Lower lobe of right lung (tissue), 2 donors: ENCODE measurements around the gene SCO2. TPM values are rescaled to one million over a fixed set of nuclear protein-coding genes. Genes with fewer than 3 reads are reported as not detected.

ENCODE experiments used
- ATAC-seq, 2 donors: fragments of 200-7000 bp; cut with Tn5 transposase; one replicate each; pipeline ENCODE4 v1.9.1; 2020 to 2022; ENCODE audit warnings: mild to moderate bottlenecking in 2 of 2, moderate library complexity in 2 of 2
- DNase-seq: peaks from one replicate; pipeline ENCODE4 v3.0.0-alpha.2; 2020
- H3K27ac ChIP-seq: fragments of 200-600 bp; one replicate; pipeline ENCODE4 v1.8.0; 2022
- H3K27me3 ChIP-seq: fragments of 200-600 bp; one replicate; pipeline ENCODE4 v1.8.0; 2022; ENCODE audit warnings: low read depth
- H3K36me3 ChIP-seq: fragments of 200-600 bp; one replicate; pipeline ENCODE4 v1.8.0; 2022; ENCODE audit warnings: mild to moderate bottlenecking
- H3K4me1 ChIP-seq: fragments of 200-600 bp; one replicate; pipeline ENCODE4 v1.8.0; 2022
- H3K4me3 ChIP-seq: fragments of 200-600 bp; one replicate; pipeline ENCODE4 v1.8.0; 2022; ENCODE audit warnings: mild to moderate bottlenecking
- H3K9me3 ChIP-seq: fragments of 200-600 bp; one replicate; pipeline ENCODE4 v1.8.0; 2022
- intact Hi-C: fragments of 100-400 bp; cut with DNase I; formaldehyde crosslinking; loops from one replicate; pipeline ENCODE4 v1.11.0; 2022
- total RNA-seq: library from RNA; stranded (reverse); fragmentation: NEBNext Ultra II Directional; extraction: Animal tissue kit (Norgen Biotek cat#: 25700); gene quantifications from one replicate; pipeline ENCODE4 v1.2.1, GENCODE V29; 2021
- TF ChIP-seq, protein P1 (sequence below): fragments of 200-600 bp; IDR thresholded peaks from one replicate; pipeline ENCODE4 v1.8.0; 2022; ENCODE audit warnings: antibody characterized with exemption, mild to moderate bottlenecking
- donor health status: DM: no; HTN: yes; CAD: no; lungs with severe emphysema.

SCO2 gene
- total RNA-seq, 1 donor from 2014 or later = 4.9 TPM

DNA sequence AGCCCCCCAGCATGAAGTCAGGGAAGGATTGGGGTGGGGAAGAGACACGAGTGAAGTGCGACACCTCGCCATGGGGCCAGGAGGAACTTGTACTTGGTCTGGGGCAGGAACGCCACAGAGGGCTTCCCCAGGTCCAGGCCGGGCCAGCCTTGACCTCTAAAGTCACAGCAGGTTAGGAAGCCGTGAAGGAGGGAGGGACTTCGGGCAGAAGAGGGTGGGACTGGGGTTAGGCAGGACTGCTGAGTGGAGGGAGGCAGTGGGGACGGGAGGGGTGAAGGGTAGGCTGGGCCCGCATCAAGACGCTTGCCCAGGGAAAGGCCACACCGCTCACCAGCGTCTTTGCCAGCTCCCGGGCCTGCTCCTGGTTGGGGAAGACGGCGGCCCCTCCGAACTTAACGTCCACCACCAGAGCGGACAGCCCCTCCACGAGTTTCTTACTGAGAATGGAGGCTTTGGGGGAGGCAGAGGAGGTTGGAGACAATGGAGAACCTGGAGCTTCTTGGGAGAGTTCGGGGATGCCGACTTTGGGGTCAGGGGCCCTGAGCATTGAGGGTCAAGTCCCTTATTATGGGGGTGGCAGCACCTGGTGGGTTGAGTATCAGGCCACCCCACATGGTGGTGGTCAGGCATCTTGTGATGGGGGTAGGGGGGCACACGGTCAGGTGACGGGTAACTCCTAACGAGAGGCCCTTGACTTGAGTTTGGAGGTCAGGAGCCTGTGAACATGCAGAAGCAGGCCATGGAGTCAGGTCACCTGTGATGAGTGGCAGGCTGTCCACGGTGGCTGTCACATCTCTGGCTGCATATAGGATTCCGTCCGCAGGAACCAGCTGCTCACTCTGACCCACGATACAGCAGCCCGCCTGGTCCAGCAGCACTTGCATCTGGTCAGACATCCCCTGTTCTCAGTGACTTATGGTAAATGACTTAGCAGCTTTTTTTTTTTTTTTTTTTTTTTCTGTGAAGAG is 1.7 kb upstream of the SCO2 start:
- peak overlapping the region; percentile 79 for H3K4me3 ChIP-seq
- intact Hi-C loops = no loop called here
- no peaks in the 10 kb centered on the region for H3K9me3 ChIP-seq
- ATAC-seq (peak; percentile 5 to 12), DNase-seq (peak; percentile 85)
- peaks cover 21% of the 10 kb centered on the region for H3K36me3 ChIP-seq
- no peaks in the 10 kb centered on the region for H3K27me3 ChIP-seq
- peak overlapping the region; percentile 93 for H3K27ac ChIP-seq
- TF ChIP-seq, protein P1, sequence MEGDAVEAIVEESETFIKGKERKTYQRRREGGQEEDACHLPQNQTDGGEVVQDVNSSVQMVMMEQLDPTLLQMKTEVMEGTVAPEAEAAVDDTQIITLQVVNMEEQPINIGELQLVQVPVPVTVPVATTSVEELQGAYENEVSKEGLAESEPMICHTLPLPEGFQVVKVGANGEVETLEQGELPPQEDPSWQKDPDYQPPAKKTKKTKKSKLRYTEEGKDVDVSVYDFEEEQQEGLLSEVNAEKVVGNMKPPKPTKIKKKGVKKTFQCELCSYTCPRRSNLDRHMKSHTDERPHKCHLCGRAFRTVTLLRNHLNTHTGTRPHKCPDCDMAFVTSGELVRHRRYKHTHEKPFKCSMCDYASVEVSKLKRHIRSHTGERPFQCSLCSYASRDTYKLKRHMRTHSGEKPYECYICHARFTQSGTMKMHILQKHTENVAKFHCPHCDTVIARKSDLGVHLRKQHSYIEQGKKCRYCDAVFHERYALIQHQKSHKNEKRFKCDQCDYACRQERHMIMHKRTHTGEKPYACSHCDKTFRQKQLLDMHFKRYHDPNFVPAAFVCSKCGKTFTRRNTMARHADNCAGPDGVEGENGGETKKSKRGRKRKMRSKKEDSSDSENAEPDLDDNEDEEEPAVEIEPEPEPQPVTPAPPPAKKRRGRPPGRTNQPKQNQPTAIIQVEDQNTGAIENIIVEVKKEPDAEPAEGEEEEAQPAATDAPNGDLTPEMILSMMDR = no peak
- peaks cover 45% of the 10 kb centered on the region for H3K4me1 ChIP-seq

DNA sequence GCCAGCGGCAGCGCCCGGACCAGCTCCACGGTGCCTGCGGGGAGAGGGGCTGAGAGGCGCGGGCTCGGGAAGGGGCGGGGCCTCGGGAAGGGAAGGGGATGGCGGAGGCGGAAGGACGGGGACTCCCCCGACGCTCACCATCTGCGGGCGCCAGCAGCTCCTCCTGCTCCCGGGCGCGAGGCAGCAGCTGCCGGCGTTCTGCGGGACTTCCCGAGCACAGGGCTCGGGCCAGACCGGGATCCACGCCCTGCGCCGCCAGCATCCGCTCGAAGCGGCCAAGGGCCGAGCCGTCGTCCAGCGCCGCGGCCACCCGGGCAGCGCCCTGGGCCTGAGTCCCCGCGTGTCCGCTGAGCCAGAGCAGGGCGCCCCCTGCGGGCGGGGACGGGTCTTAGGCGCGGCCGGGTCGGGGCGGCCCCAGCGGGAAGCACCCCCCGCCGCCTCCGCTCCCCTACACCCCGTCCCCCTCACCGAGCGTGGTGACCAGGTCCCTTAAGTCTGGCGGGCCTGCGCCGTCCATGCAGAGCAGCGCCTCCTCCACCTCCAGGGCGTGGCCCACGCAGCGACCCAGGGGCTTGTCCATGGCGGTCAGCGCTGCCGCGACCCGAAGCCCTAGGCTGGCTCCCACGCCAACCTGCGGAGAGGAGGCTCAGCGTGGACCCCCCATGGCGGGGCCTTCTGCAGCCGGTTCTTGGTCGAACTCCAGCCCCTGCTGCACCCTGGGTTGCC is 873 bp upstream of the SCO2 start:
- H3K4me3 ChIP-seq = peak overlapping the region; percentile 79
- peaks cover 30% of the 10 kb centered on the region for H3K36me3 ChIP-seq
- DNase-seq = peak; percentile 89
- no peaks in the 10 kb centered on the region for H3K9me3 ChIP-seq
- peaks cover 45% of the 10 kb centered on the region for H3K4me1 ChIP-seq
- intact Hi-C loops = no loop called here
- ATAC-seq = peak; percentile 36 to 54
- H3K27me3 ChIP-seq = no peaks in the 10 kb centered on the region
- TF ChIP-seq, protein P1 = peak; percentile 82
- peak overlapping the region; percentile 93 for H3K27ac ChIP-seq

DNA sequence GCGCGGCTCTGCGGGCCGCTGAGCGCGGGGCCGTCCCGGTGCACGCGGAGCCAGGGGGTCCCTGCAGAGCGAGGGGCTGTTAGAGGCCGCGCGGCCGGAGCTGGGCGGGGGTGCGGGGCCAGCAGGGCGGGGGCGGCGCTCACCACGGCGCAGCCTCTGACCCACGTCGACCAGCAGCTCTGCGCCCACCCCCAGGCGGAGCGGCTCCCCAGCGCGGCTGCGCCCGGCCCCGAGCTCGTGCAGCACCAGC is 385 bp upstream of the SCO2 start:
- ATAC-seq (no peak), DNase-seq (no peak)
- peak overlapping the region; percentile 79 for H3K4me3 ChIP-seq
- peaks cover 45% of the 10 kb centered on the region for H3K4me1 ChIP-seq
- peaks cover 35% of the 10 kb centered on the region for H3K36me3 ChIP-seq
- no peaks in the 10 kb centered on the region for H3K27me3 ChIP-seq
- H3K27ac ChIP-seq = peak overlapping the region; percentile 93
- TF ChIP-seq, protein P1 = no peak
- intact Hi-C loops = no loop called here
- no peaks in the 10 kb centered on the region for H3K9me3 ChIP-seq

DNA sequence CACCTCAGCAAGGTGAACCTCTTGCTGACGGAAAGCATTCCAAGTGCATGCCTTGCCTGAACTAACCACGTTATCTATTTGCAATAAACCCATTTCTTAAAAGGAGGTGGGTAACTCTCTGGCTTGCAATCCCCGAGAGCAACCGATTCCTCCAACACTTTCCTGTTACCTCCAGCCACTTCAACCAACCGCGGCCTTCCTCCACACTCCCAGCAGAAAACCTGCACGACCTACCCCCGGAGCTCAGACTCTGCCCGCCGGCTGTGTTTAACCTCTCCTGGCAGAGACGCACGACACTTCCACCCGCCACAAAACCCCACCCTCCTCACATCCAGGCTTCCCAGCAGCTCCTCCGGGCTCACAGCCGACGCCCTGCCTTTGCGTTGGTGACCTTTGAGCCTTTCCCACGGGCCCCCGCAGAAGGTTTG is 708 bp downstream of the SCO2 start:
- peak in 1 of 2 donors; percentile 0 for ATAC-seq
- intact Hi-C loops = no loop called here
- no peak for DNase-seq
- peak overlapping the region; percentile 79 for H3K4me3 ChIP-seq
- TF ChIP-seq, protein P1 = no peak
- H3K9me3 ChIP-seq = no peaks in the 10 kb centered on the region
- H3K4me1 ChIP-seq = peaks cover 45% of the 10 kb centered on the region
- peaks cover 44% of the 10 kb centered on the region for H3K36me3 ChIP-seq
- no peaks in the 10 kb centered on the region for H3K27me3 ChIP-seq
- peak overlapping the region; percentile 93 for H3K27ac ChIP-seq

DNA sequence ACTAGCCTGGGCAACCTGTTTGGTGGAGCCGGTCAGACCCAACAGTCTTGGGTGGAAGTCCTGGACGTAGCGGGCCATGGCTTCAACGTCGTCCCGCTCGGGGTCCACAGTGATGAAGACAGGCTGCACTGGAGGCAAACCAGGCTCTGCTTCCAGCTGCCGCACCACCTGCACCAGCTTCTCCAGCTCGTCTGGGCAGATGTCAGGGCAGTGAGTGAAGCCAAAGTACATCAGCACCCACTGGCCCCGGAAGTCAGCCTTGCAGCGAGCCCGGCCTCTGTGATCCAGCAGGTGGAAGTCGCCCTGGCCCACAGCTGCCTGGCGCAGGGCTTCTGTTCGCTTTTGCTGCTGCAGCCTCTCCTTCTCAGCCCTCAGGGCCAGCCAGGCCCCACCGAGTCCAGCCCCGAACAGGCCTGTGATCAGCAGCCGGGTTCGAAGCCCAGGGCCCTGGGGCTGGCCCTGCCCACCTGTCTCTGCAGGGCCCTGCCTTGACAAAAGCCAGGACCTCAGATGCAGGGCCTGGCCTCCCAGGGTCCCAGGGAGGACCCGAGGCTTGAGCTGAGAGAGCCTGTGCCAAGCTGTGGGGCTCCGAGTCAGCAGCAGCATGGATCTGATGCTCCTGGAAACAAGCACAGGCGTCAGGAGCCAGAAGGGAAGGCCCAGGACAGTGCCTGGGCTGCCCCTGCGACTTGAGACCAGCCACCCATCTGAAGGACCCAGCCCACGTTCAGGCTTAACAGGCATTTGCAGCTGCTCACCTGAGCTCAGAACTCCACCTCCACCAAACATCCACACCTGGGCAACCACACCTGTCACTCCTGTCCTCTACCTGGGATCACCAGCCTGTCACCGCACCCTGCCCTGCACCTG is 1.4 kb downstream of the SCO2 start:
- intact Hi-C loops = no loop called here
- TF ChIP-seq, protein P1 = no peak
- Histone ChIP-seq H3K4me1 (peaks cover 41% of the 10 kb centered on the region), H3K36me3 (peaks cover 51% of the 10 kb centered on the region), H3K27ac (no peak overlapping the region), H3K4me3 (peak overlapping the region; percentile 79), H3K27me3 (no peaks in the 10 kb centered on the region), H3K9me3 (no peaks in the 10 kb centered on the region)
- ATAC-seq (no peak), DNase-seq (no peak)
